ENCODE data around the gene JMY. TPM values are rescaled to one million over a fixed set of nuclear protein-coding genes. Genes with fewer than 3 reads are reported as not detected.
"Not testable (repeated sequence)": the region's sequence is repeated elsewhere in the genome, so short reads cannot be mapped to it uniquely, and the experiment has no call there.

The JMY gene
- total and polyA plus RNA-seq, 12 donors, result 2.9 to 16.4 (median 10.2) TPM

DNA sequence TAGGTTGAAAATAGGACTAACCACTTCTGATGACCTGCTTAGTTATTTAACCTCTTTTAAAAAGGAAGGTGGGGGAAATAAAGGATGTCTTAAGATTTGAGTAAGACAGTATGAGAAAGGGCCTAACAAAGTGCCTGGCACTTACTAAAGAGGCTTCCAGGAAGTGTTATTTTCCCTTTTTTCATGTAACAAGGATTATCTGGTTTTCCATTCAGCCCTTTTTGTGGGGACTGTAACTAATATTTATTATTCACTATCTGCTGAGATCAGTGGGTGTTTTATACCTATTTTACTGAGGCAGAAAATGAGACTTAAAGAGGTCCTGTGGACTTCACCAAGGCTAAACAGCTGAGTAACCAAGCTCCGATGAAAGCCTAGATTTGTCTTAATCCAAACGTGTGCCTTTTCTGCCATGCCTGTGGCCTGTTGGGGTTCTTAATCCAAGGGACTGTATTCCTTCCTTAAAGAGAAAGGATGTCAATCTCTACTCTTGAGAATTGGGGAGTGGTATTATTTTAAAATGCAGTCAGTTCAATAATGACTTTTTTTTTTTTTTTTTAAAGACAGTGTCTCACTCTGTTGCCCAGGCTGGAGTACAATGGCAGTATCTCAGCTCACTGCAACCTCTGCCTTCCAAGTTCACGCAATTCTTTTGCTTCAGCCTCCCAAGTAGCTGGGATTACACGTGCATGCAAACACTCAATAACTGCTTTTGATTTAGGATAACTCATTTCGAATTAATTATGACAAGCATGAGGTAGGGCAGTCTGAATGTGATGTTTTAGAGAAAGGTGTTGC is 6.5 kb downstream of the JMY start:
- no peak overlapping the region for H3K27ac ChIP-seq
- TF ChIP-seq, protein P1, sequence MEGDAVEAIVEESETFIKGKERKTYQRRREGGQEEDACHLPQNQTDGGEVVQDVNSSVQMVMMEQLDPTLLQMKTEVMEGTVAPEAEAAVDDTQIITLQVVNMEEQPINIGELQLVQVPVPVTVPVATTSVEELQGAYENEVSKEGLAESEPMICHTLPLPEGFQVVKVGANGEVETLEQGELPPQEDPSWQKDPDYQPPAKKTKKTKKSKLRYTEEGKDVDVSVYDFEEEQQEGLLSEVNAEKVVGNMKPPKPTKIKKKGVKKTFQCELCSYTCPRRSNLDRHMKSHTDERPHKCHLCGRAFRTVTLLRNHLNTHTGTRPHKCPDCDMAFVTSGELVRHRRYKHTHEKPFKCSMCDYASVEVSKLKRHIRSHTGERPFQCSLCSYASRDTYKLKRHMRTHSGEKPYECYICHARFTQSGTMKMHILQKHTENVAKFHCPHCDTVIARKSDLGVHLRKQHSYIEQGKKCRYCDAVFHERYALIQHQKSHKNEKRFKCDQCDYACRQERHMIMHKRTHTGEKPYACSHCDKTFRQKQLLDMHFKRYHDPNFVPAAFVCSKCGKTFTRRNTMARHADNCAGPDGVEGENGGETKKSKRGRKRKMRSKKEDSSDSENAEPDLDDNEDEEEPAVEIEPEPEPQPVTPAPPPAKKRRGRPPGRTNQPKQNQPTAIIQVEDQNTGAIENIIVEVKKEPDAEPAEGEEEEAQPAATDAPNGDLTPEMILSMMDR (IDR thresholded peaks at IDR 0.05), result no peak
- no peak for TF ChIP-seq POLR2A (IDR thresholded peaks at IDR 0.05)
- intact Hi-C loops (cut with DNase I), result no loop called here

DNA sequence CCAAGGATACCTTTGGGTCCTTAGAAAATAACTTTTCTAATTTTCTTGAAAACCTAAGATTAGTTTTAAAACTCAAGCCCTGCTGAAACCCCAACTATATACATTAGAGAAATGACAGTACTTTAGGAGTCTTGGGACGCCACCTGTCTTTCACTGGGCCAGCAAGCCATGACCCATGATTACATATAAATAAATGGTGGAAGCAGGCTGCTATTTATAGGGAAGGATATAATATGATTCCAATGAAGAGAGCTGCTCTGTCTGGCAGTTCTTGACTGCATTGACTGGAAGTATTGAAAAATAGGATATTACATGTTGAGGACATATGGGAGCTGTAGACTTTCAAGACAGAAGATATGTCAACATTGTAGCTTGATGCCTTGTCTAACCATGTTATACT is 7.3 kb downstream of the JMY start:
- intact Hi-C loops (cut with DNase I), result no loop called here
- TF ChIP-seq, protein P1 (IDR thresholded peaks at IDR 0.05), result no peak
- no peak for TF ChIP-seq POLR2A (IDR thresholded peaks at IDR 0.05)
- peaks cover 23 to 45% of the 10 kb centered on the region in 2 donors for H3K4me1 ChIP-seq (replicated peaks in 1 of 2)
- H3K36me3 ChIP-seq (replicated peaks in 1 of 2), result no peaks in the 10 kb centered on the region
- H3K27me3 ChIP-seq, result no peaks in the 10 kb centered on the region
- 88 to 100% (median 96%) methylated on average over 1 of the region's 1 CpG for WGBS, 4 donors
- no peak for DNase-seq
- H3K9me3 ChIP-seq (replicated peaks in 1 of 3), result no peaks in the 10 kb centered on the region
- no peak overlapping the region for H3K4me3 ChIP-seq
- no peak overlapping the region for H3K27ac ChIP-seq

More for the DNA sequence above, 6.5 kb downstream of the JMY start:
- no peaks in the 10 kb centered on the region for H3K9me3 ChIP-seq (replicated peaks in 1 of 3)
- H3K4me3 ChIP-seq, result no peak overlapping the region
- WGBS, 4 donors, result 68 to 75% (median 72%) methylated on average over 5 of the region's 5 CpGs
- peaks cover 30 to 51% of the 10 kb centered on the region in 2 donors for H3K4me1 ChIP-seq (replicated peaks in 1 of 2)
- no peaks in the 10 kb centered on the region for H3K27me3 ChIP-seq
- no peak for DNase-seq
- no peaks in the 10 kb centered on the region for H3K36me3 ChIP-seq (replicated peaks in 1 of 2)

DNA sequence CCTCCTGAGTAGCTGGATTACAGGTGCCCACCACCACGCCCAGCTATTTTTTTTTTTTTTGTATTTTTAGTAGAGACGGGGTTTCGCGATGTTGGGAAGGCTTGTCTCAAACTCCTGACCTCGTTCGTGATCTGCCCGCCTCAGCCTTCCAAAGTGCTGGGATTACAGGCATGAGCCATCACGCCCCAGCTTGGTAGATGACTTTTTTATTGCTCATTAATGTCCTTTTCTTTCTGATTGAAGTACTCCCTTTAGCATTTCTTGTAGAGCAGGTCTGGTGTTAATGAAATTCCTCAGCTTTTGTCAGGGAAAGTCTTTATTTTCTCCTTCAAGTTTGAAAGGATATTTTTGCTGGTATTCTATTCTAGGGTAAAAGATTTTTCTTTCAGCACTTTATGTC is 18.1 kb downstream of the JMY start:
- H3K4me3 ChIP-seq; intact Hi-C loops (cut with DNase I); H3K27ac ChIP-seq; H3K9me3 ChIP-seq (replicated peaks in 1 of 3); H3K36me3 ChIP-seq (replicated peaks in 1 of 2); H3K27me3 ChIP-seq; H3K4me1 ChIP-seq (replicated peaks in 1 of 2); DNase-seq: not testable (repeated sequence)
- WGBS, 4 donors, result 93 to 96% (median 95%) methylated on average over 8 of the region's 8 CpGs

DNA sequence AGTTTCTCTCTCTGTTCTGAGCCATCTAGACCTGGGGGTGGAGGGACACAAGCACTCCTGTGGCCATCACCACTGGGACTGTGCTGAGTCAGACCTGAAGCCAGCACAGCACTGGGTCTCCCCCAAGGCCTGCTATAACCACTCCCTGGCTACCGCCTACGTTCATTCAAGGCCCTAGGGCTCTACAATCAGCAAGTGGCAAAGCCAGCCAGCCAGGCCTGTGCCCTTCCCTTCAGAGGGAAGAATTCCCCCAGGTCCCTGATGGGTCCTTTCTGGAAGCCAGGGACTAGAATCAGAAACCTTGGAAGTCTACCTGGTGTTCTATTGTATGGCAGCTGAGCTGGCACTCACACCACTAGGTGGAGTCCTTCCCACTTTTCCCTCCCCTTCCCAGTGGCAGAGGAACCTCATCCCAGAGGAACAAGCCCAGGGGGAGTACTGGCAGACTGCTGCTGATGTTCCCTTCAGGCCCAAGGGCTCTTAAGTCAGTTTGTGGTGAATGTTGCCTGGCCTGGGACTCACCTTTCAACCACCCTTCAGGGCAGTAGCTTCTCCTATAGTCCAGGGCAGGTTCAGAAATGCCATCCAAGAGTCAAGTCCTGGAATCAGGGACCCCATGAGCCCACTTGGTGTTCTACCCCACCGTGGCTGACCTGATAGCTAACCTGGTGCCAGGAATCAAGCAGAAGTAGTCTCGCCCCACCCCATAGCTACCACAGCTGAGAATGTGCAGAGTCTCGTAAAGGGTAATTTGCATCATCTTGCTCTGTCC is 20.0 kb downstream of the JMY start:
- Histone ChIP-seq H3K27ac (peak overlapping the region in 1 of 5 donors; percentile 20), H3K4me1 (replicated peaks in 1 of 2) (no peaks in the 10 kb centered on the region), H3K9me3 (replicated peaks in 1 of 3) (peaks cover 0 to 7% (median 0%) of the 10 kb centered on the region in 3 donors), H3K27me3 (no peaks in the 10 kb centered on the region), H3K4me3 (no peak overlapping the region), H3K36me3 (replicated peaks in 1 of 2) (no peaks in the 10 kb centered on the region)
- intact Hi-C loops (cut with DNase I), result no loop called here
- peak in 5 of 7 donors; percentile 49 to 72 (median 60) for DNase-seq
- TF ChIP-seq, protein P1 (IDR thresholded peaks at IDR 0.05), result peak in 5 of 6 experiments; percentile 16 to 36 (median 25)
- TF ChIP-seq POLR2A (IDR thresholded peaks at IDR 0.05), result no peak
- WGBS, 4 donors, result 73 to 93% (median 87%) methylated on average over 4 to 5 of the region's 5 CpGs
